Right lobe of liver (tissue), 6 donors: Measurements from ENCODE around the gene ACTN4. TPM values are rescaled to one million over a fixed set of nuclear protein-coding genes. Genes with fewer than 3 reads are reported as not detected.

Experiments
- ATAC-seq, 4 donors: fragments of 200-7000 bp; cut with Tn5 transposase; one replicate each; pipeline ENCODE4 v1.9.1; 2020; ENCODE audit warnings: mild to moderate bottlenecking in 4 of 4, moderate library complexity in 4 of 4
- DNase-seq, 3 donors: peaks; one replicate each; pipeline ENCODE4 v3.0.0-alpha.2; 2020
- H3K27ac ChIP-seq, 3 donors: fragments of 200-600 bp; one replicate each; pipeline ENCODE4 v1.8.0; 2022
- H3K27me3 ChIP-seq, 2 donors: fragments of 200-600 bp; one replicate each; pipeline ENCODE4 v1.8.0; 2022
- H3K36me3 ChIP-seq, 4 donors: fragments of 200-600 bp; sonication (generic) in 1 of 4; one replicate each; pipeline versions ENCODE4 v1.5.1 to v1.8.0; 2017 to 2022; ENCODE audit warnings: control low read depth in 1 of 4
- H3K4me1 ChIP-seq, 4 donors: fragments of 200-600 bp; sonication (generic) in 1 of 4; one replicate each; pipeline versions ENCODE4 v1.5.1 to v1.8.0; 2017 to 2022; ENCODE audit warnings: control low read depth in 1 of 4
- H3K4me3 ChIP-seq, 3 donors: fragments of 200-600 bp; one replicate each; pipeline ENCODE4 v1.8.0; 2022
- H3K9me3 ChIP-seq, 4 donors: fragments of 200-600 bp; sonication (generic) in 1 of 4; one replicate each; pipeline versions ENCODE4 v1.5.1 to v1.8.0; 2017 to 2022; ENCODE audit warnings: control low read depth in 1 of 4
- POLR2A ChIP-seq: fragments of 450-650 bp; IDR thresholded peaks from one replicate; pipeline ENCODE4 v1.6.1; 2017; ENCODE audit warnings: antibody characterized with exemption, mild to moderate bottlenecking
- WGBS: methylation state at CpG from one replicate; pipeline ENCODE4 v1.1.6; 2018; ENCODE audit warnings: low coverage, low lambda C conversion rate; ENCODE audit not compliant: insufficient coverage; ENCODE audit errors: missing lambda C conversion rate; 5-methylcytosine and 5-hydroxymethylcytosine counted together
- intact Hi-C, 2 donors: fragments of 100-400 bp; cut with DNase I; formaldehyde crosslinking; loops; one replicate each; pipeline versions ENCODE4 v1.11.2 to v1.14.1; 2022
- total RNA-seq, 6 experiments: library from RNA; depleted of rRNA in 2 of 6; stranded (reverse); fragments of >200 nt in 2 of 6; fragmentation: NEBNext Ultra II Directional in 3 of 6; extraction: Animal tissue kit (Norgen Biotek cat#: 25700) in 3 of 6; gene quantifications; one replicate each; pipeline versions ENCODE4 v1.1.0 to v1.2.4, GENCODE V29; 2016 to 2023
- TF ChIP-seq, protein P1 (sequence below), 4 donors: fragments of 200-600 bp in 3 of 4; fragments of 450-650 bp in 1 of 4; IDR thresholded peaks; one replicate each; pipeline versions ENCODE4 v1.5.1 to v1.8.0; 2016 to 2022; ENCODE audit warnings: antibody characterized with exemption in 4 of 4, mild to moderate bottlenecking in 2 of 4
- donor health status: DM: no; HTN: yes; CAD: no.
- donor health status: DM: no; HTN: no; CAD: no.
- donor health status: DM: no; HTN: no; CAD: no.
- donor health status: DM: no; HTN: yes; CAD: no.
- donor health status: DM: no; HTN: yes; CAD: no.

Gene ACTN4
- total RNA-seq, 6 experiments from 2014 or later, result 142 to 306 (median 201) TPM

- ATAC-seq (peak; percentile 22 to 32 (median 28)), DNase-seq (no peak)
- Histone ChIP-seq H3K36me3 (no peaks in the 10 kb centered on the region), H3K4me1 (peaks cover 0 to 54% (median 22%) of the 10 kb centered on the region in 4 donors), H3K9me3 (no peaks in the 10 kb centered on the region), H3K27ac (peak overlapping the region; percentile 23 to 67 (median 57)), H3K27me3 (no peaks in the 10 kb centered on the region), H3K4me3 (no peak overlapping the region)
- no peak for TF ChIP-seq POLR2A
- TF ChIP-seq, protein P1, sequence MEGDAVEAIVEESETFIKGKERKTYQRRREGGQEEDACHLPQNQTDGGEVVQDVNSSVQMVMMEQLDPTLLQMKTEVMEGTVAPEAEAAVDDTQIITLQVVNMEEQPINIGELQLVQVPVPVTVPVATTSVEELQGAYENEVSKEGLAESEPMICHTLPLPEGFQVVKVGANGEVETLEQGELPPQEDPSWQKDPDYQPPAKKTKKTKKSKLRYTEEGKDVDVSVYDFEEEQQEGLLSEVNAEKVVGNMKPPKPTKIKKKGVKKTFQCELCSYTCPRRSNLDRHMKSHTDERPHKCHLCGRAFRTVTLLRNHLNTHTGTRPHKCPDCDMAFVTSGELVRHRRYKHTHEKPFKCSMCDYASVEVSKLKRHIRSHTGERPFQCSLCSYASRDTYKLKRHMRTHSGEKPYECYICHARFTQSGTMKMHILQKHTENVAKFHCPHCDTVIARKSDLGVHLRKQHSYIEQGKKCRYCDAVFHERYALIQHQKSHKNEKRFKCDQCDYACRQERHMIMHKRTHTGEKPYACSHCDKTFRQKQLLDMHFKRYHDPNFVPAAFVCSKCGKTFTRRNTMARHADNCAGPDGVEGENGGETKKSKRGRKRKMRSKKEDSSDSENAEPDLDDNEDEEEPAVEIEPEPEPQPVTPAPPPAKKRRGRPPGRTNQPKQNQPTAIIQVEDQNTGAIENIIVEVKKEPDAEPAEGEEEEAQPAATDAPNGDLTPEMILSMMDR (IDR thresholded peaks at IDR 0.05), result no peak
- intact Hi-C loops, result loop anchor here in 1 of 2 donors (10.0 kb wide), 1 partner anchor 47 kb away; the partner anchor contains the start of gene ACTN4
- 65% methylated on average over 12 of the region's 15 CpGs for WGBS
Observed at GRCh38 chr19:38691938-38692457, 44.5 kb downstream of the ACTN4 start.

DNA sequence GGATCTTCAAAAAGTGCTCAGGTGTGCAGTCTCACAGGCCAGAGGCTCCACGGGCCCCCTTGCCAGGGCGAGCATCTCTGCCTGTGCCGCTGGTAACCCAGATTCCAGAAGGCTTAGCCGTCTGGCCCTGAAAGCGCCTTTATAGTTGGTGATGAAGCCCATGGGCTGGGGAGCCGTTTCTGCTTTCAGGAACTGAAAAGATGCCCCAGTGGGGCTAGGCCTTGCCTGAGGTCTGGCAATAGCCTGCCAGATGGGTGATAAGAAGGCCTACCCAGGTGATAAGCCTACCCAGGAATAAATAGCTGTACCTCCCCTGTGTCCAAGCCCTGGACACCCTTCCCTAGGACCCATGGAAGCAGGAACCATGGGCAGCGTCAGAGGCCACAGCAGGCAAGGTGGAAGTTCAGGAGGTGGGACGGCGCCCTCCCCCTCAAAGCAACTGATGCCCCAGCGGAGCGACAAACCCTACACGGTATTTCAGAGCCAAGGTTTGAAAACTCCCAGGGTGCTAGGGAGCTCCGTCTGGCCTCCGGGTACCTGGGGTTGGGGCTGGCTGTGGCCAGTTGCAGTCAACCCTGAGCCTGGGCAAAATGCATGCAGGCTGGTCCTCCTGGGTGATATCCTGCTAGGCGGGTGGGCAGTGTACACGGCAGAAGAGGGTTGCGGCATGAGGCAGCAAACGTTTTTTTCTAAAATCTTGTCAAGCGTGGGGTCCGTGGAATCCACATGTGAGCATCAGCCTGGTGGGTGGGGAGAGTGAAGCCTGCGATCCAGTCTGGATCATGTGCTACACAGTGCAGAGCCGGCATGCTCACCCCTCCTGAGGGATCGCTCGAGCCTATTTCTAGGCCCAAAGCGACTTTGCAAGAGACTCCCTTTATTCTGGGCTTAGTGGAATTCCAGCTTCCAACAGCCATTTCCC lies 45.3 kb downstream of the ACTN4 start:
- no peaks in the 10 kb centered on the region for H3K27me3 ChIP-seq
- no peak for TF ChIP-seq POLR2A
- TF ChIP-seq, protein P1 (IDR thresholded peaks at IDR 0.05), result no peak
- WGBS, result 62% methylated on average over 9 of the region's 25 CpGs
- H3K36me3 ChIP-seq, result no peaks in the 10 kb centered on the region
- peak overlapping the region; percentile 23 to 67 (median 57) for H3K27ac ChIP-seq
- H3K9me3 ChIP-seq, result no peaks in the 10 kb centered on the region
- H3K4me3 ChIP-seq, result no peak overlapping the region
- intact Hi-C loops, result loop anchor here in 1 of 2 donors (10.0 kb wide), 1 partner anchor 48 kb away; the partner anchor contains the start of gene ACTN4
- no peak for DNase-seq
- ATAC-seq, result no peak
- peaks cover 0 to 60% (median 25%) of the 10 kb centered on the region in 4 donors for H3K4me1 ChIP-seq

GRCh38 chr19:38693380-38694223 lies 46.2 kb downstream of the ACTN4 start:
- ATAC-seq (peak; percentile 16 to 51 (median 43)), DNase-seq (peak in 1 of 3 donors; percentile 60)
- H3K4me3 ChIP-seq, result no peak overlapping the region
- peak overlapping the region; percentile 23 to 67 (median 57) for H3K27ac ChIP-seq
- H3K9me3 ChIP-seq, result no peaks in the 10 kb centered on the region
- intact Hi-C loops, result loop anchor here in 1 of 2 donors (10.0 kb wide), 1 partner anchor 49 kb away; the partner anchor contains the start of gene ACTN4
- TF ChIP-seq POLR2A, result no peak
- TF ChIP-seq, protein P1 (IDR thresholded peaks at IDR 0.05), result no peak
- peaks cover 0 to 59% (median 29%) of the 10 kb centered on the region in 4 donors for H3K4me1 ChIP-seq
- H3K27me3 ChIP-seq, result no peaks in the 10 kb centered on the region
- WGBS, result 39% methylated on average over 14 of the region's 19 CpGs
- no peaks in the 10 kb centered on the region for H3K36me3 ChIP-seq

DNA sequence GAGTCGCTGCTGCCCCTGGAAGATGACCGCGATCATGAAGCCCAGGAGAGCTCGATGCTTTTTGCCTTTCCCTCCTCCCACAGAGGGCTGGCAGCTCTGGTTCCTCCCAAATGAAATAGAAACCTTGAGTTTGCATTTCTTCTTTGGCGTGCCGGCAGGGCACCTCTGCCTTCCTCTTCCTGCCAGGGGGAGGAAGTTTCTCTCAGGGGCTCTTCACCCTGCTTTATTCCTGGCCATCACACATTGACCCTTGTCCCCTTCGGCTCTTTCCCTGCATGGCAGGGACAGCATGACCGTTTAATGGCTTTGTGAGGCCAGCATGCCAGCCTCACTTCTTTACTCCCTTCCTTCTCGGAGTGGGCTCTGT lies 47.9 kb downstream of the ACTN4 start:
- no peak overlapping the region for H3K4me3 ChIP-seq
- 12% methylated on average over 4 of the region's 9 CpGs for WGBS
- H3K9me3 ChIP-seq, result no peaks in the 10 kb centered on the region
- no peak for TF ChIP-seq POLR2A
- TF ChIP-seq, protein P1 (IDR thresholded peaks at IDR 0.05), result no peak
- peak overlapping the region; percentile 54 to 67 (median 57) for H3K27ac ChIP-seq
- ATAC-seq (peak; percentile 46 to 68 (median 53)), DNase-seq (peak in 1 of 3 donors; percentile 63)
- intact Hi-C loops, result loop anchor here in 1 of 2 donors (10.0 kb wide), 1 partner anchor 50 kb away; the partner anchor contains the start of gene ACTN4
- no peaks in the 10 kb centered on the region for H3K27me3 ChIP-seq
- no peaks in the 10 kb centered on the region for H3K36me3 ChIP-seq
- H3K4me1 ChIP-seq, result peaks cover 0 to 75% (median 35%) of the 10 kb centered on the region in 4 donors
